Endothelial cell of umbilical vein (primary cell): Measurements from ENCODE around the gene ARL3. TPM values are rescaled to one million over a fixed set of nuclear protein-coding genes. Genes with fewer than 3 reads are reported as not detected.

Experiments used
- BruUV-seq: library from RNA; stranded (reverse); fragments of 400-500 nt; replicated peaks from 2 replicates; lab custom pipeline; 2021; lab: Mats Ljungman, UMichigan
- CTCF ChIA-PET: fragments of 300-600, 350-600 bp; sonication (Branson Sonifier 250); formaldehyde crosslinking; loops from one replicate; lab custom pipeline; 2021; ENCODE audit warnings: antibody characterized with exemption, inconsistent platforms; lab: Charles Lee
- POLR2A ChIA-PET: fragments of 300-600, 350-600 bp; sonication (Branson Sonifier 250); formaldehyde crosslinking; loops from one replicate; lab custom pipeline; 2021; ENCODE audit warnings: antibody characterized with exemption, inconsistent platforms; lab: Charles Lee
- DNase-seq: peaks from one replicate; pipeline ENCODE4 v3.0.0-alpha.2; 2011; ENCODE audit warnings: low read depth, low spot score
- FAIRE-seq: peaks from 2 replicates; lab custom pipeline; 2011; peaks lifted over from hg19 to GRCh38; lab: Jason Lieb, UNC
- H2AFZ ChIP-seq: 2 replicates; pipeline ENCODE4 v1.6.0; 2012; ENCODE audit warnings: low read depth, low read length, control low read depth, inconsistent platforms
- H3K27ac ChIP-seq: 2 replicates; pipeline ENCODE4 v1.5.1; 2011; ENCODE audit warnings: low read depth, mild to moderate bottlenecking, control low read depth, low read length, moderate library complexity; ENCODE audit not compliant: insufficient read depth
- H3K27me3 ChIP-seq, 2 experiments: 2 replicates each; pipeline versions ENCODE4 v1.6.0 to v1.6.1; 2011; ENCODE audit warnings: low read length in 2 of 2, mixed read lengths in 1 of 2; ENCODE audit not compliant: control insufficient read depth in 2 of 2, insufficient read depth in 2 of 2
- H3K36me3 ChIP-seq, 2 experiments: 2 replicates in 1 of 2; 3 replicates in 1 of 2; pipeline ENCODE4 v1.5.1; 2011; ENCODE audit warnings: low read length in 2 of 2, mild to moderate bottlenecking in 1 of 2, moderate library complexity in 1 of 2; ENCODE audit not compliant: control insufficient read depth in 2 of 2, insufficient read depth in 2 of 2; ENCODE audit errors: extremely low read depth in 1 of 2
- H3K4me1 ChIP-seq: 3 replicates; pipeline ENCODE4 v1.5.1; 2011; ENCODE audit warnings: mild to moderate bottlenecking, low read length; ENCODE audit not compliant: control insufficient read depth, insufficient read depth; ENCODE audit errors: extremely low read depth
- H3K4me2 ChIP-seq: 2 replicates; pipeline ENCODE4 v1.6.1; 2011; ENCODE audit warnings: low read length, control low read depth, mixed read lengths; ENCODE audit not compliant: insufficient read depth
- H3K4me3 ChIP-seq, 3 experiments: fragments of 200-600 bp in 1 of 3; sonication (generic), shearing (Covaris generic) in 1 of 3; replicated peaks in 1 of 3; 2 replicates each; pipeline ENCODE4 v1.5.1; 2011 to 2016; ENCODE audit warnings: control low read depth in 3 of 3, low read length in 3 of 3, mild to moderate bottlenecking in 2 of 3, inconsistent platforms in 1 of 3, low read depth in 1 of 3, moderate library complexity in 1 of 3; ENCODE audit not compliant: insufficient read depth in 1 of 3
- H3K79me2 ChIP-seq: 2 replicates; pipeline ENCODE4 v1.6.0; 2012; ENCODE audit warnings: low read length, inconsistent platforms; ENCODE audit not compliant: control insufficient read depth, insufficient read depth
- H3K9ac ChIP-seq: replicated peaks from 2 replicates; pipeline ENCODE3; 2011; ENCODE audit warnings: low read length, control low read depth; ENCODE audit not compliant: insufficient read depth; ENCODE audit errors: extremely low read depth
- H3K9me1 ChIP-seq: replicated peaks from 3 replicates; pipeline ENCODE4 v1.6.0; 2011; ENCODE audit warnings: mild to moderate bottlenecking, low read length; ENCODE audit not compliant: control insufficient read depth, insufficient read depth; ENCODE audit errors: extremely low read depth
- H3K9me3 ChIP-seq: replicated peaks from 2 replicates; pipeline ENCODE4 v1.5.1; 2012; ENCODE audit warnings: low read length, inconsistent platforms; ENCODE audit not compliant: control insufficient read depth, insufficient read depth
- H4K20me1 ChIP-seq: replicated peaks from 2 replicates; pipeline ENCODE3; 2011; ENCODE audit warnings: mild to moderate bottlenecking, low read length; ENCODE audit not compliant: control insufficient read depth, insufficient read depth; ENCODE audit errors: extremely low read depth
- CTCF ChIP-seq, 2 donors: IDR thresholded peaks; 1 replicate in 1 of 2; 2 replicates in 1 of 2; pipeline ENCODE4 v1.5.1; 2011; ENCODE audit warnings: low read length in 2 of 2, mild to moderate bottlenecking in 2 of 2, moderate library complexity in 2 of 2, control low read depth in 1 of 2, inconsistent platforms in 1 of 2, low read depth in 1 of 2; ENCODE audit not compliant: insufficient read depth in 1 of 2; ENCODE audit errors: extremely low read depth in 1 of 2
- EZH2 ChIP-seq: IDR thresholded peaks from 2 replicates; pipeline ENCODE4 v1.6.1; 2012; ENCODE audit warnings: borderline replicate concordance, low read depth, mild to moderate bottlenecking, moderate library complexity, low read length, inconsistent platforms; ENCODE audit not compliant: severe bottlenecking
- FOS ChIP-seq: IDR thresholded peaks from 2 replicates; pipeline ENCODE4 v1.6.1; 2011; ENCODE audit warnings: mild to moderate bottlenecking, low read length, moderate library complexity, borderline replicate concordance; ENCODE audit not compliant: insufficient read depth
- GATA2 ChIP-seq: IDR thresholded peaks from 2 replicates; pipeline ENCODE4 v1.7.0; 2011; ENCODE audit warnings: low read depth, mild to moderate bottlenecking, moderate library complexity, mixed read lengths, low read length; ENCODE audit not compliant: insufficient read length, insufficient read depth
- JUN ChIP-seq: IDR thresholded peaks from 2 replicates; pipeline ENCODE4 v1.6.1; 2011; ENCODE audit warnings: borderline replicate concordance, low read depth; ENCODE audit not compliant: insufficient read length, insufficient read depth
- MAX ChIP-seq: IDR thresholded peaks from 2 replicates; pipeline ENCODE4 v1.6.1; 2011; ENCODE audit not compliant: insufficient read depth, insufficient read length
- MYC ChIP-seq: IDR thresholded peaks from one replicate; pipeline ENCODE4 v1.6.1; 2011; ENCODE audit warnings: mild to moderate bottlenecking, low read depth, low read length
- POLR2A ChIP-seq: IDR thresholded peaks from 2 replicates; pipeline ENCODE4 v1.6.1; 2012; ENCODE audit warnings: low read depth, mild to moderate bottlenecking, control low read depth, low read length
- POLR2AphosphoS5 ChIP-seq: IDR thresholded peaks from 2 replicates; pipeline ENCODE4 v1.6.1; 2012; ENCODE audit warnings: low read depth, mild to moderate bottlenecking, control low read depth, low read length, moderate library complexity; ENCODE audit not compliant: insufficient read depth
- dilution Hi-C: fragments of 300-500 bp; cut with MboI; formaldehyde crosslinking; loops from one replicate; pipeline ENCODE4 v1.15.0; 2019; ENCODE audit warnings: low sequenced_read_pairs; ENCODE audit not compliant: extremely low pct_ligation_motif_present
- intact Hi-C: fragments of 100-400 bp; cut with micrococcal nuclease; formaldehyde crosslinking; loops from one replicate; pipeline ENCODE4 v1.10.0; 2022
- polyA plus RNA-seq, 4 experiments: library from polyadenylated mRNA; depleted of rRNA in 3 of 4; stranded (reverse) in 3 of 4; unstranded in 1 of 4; fragments of >200 nt; gene quantifications; 2 replicates each; pipeline versions ENCODE4 v1.2.1 to v1.2.3, GENCODE V29; 2011 to 2012; ENCODE audit warnings: missing spikeins in 1 of 4
- total RNA-seq: library from RNA; stranded (reverse); gene quantifications from 2 replicates; pipeline ENCODE4 v1.2.3, GENCODE V29; 2021

Gene ARL3
- total and polyA plus RNA-seq, 2 donors (not counting 3 experiments of a cell fraction or from before 2014, with no cell fraction given) = 6.6 to 11.0 TPM

GRCh38 chr10:102674566-102674965 lies 39.6 kb downstream of the ARL3 start:
- H2AFZ ChIP-seq = no peak overlapping the region
- H3K79me2 ChIP-seq = no peaks in the 10 kb centered on the region
- H3K9ac ChIP-seq = no peak overlapping the region
- BruUV-seq = no TSS peak
- no peaks in the 10 kb centered on the region for H4K20me1 ChIP-seq
- intact Hi-C loops = no loop called here
- POLR2A ChIA-PET = no interaction called here
- H3K36me3 ChIP-seq = no peaks in the 10 kb centered on the region
- CTCF ChIA-PET = interaction anchor here (1.3 to 8.1 kb wide), 3 partner anchors 9 to 170 kb away, joined by 3 to 75 read pairs (median 4); partner anchors contain the start of genes ARL3 and SUFU
- TF ChIP-seq GATA2 (no peak), FOS (no peak), MAX (no peak), MYC (no peak), EZH2 (no peak), CTCF (IDR thresholded peaks at IDR 0.05; ENCODE audit: extremely low read depth in 1 of 2, insufficient read depth in 1 of 2, low read depth in 1 of 2, low read length in 2 of 2) (no peak), JUN (no peak), POLR2A (no peak), POLR2AphosphoS5 (no peak)
- H3K9me1 ChIP-seq = no peaks in the 10 kb centered on the region
- H3K27ac ChIP-seq = no peak overlapping the region
- DNase-seq (no peak), FAIRE-seq (no peak)
- H3K27me3 ChIP-seq = no peaks in the 10 kb centered on the region
- H3K9me3 ChIP-seq = no peaks in the 10 kb centered on the region
- H3K4me2 ChIP-seq = no peak overlapping the region
- no peak overlapping the region for H3K4me3 ChIP-seq
- H3K4me1 ChIP-seq = peaks cover 5% of the 10 kb centered on the region
- dilution Hi-C loops = no loop called here
